Gastroesophageal sphincter (tissue), 3 donors: ENCODE results near the gene COL1A2.

Source experiments
- CTCF ChIP-seq, 4 experiments: fragments of 200-600 bp in 2 of 4; fragments of 450-650 bp in 2 of 4; sonication (generic) in 1 of 4; IDR thresholded peaks; one replicate each; pipeline ENCODE4 v1.5.1; 2017 to 2019; ENCODE audit warnings: antibody characterized with exemption in 4 of 4, mild to moderate bottlenecking in 2 of 4, moderate library complexity in 2 of 4
- EP300 ChIP-seq: sonication (generic); formaldehyde crosslinking; IDR thresholded peaks from one replicate; pipeline ENCODE4 v1.6.1; 2017; ENCODE audit warnings: antibody characterized with exemption, mild to moderate bottlenecking
- POLR2A ChIP-seq, 2 donors: fragments of 450-650 bp; IDR thresholded peaks; one replicate each; pipeline ENCODE4 v1.6.1; 2017; ENCODE audit warnings: antibody characterized with exemption in 2 of 2, mild to moderate bottlenecking in 2 of 2, moderate library complexity in 1 of 2
- POLR2AphosphoS5 ChIP-seq: sonication (generic); formaldehyde crosslinking; IDR thresholded peaks from one replicate; pipeline ENCODE4 v1.6.1; 2017; ENCODE audit warnings: antibody characterized with exemption

DNA sequence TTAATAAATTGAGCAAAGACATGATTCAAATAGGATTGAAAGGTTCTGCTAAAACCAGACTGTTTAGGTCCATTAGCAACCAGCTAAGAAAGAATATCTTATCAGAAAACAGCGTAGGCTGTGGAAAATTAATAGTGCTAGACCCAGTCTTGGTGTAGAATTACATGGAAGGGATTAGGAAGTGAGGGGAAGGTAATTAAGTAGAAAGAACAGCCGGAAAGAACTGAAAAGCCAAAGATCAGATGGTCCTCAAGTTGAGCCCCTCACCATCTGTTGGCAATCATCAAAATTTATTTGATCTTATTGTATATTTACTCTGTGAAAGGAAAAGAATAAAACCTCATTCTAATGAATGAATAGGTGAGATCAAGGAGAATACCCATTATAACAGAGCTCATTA lies 50.1 kb downstream of the COL1A2 start:
- no peak for TF ChIP-seq CTCF (IDR thresholded peaks at IDR 0.05)
- no peak for TF ChIP-seq EP300
- TF ChIP-seq POLR2AphosphoS5, result no peak
- TF ChIP-seq POLR2A (IDR thresholded peaks at IDR 0.05), result no peak
